ENCODE measurements around the gene GAK. TPM values are rescaled to one million over a fixed set of nuclear protein-coding genes. Genes with fewer than 3 reads are reported as not detected.

GAK gene
- total RNA-seq, 1 donor from 2014 or later, result 86.9 TPM

- Mint-ChIP-seq H3K27me3 (ENCODE audit: low read depth, unreplicated experiment) (no peaks in the 10 kb centered on the region), H3K9me3 (ENCODE audit: unreplicated experiment) (no peaks in the 10 kb centered on the region), H3K27ac (ENCODE audit: unreplicated experiment) (no peak overlapping the region), H3K4me1 (ENCODE audit: low read depth, unreplicated experiment) (peaks cover 2% of the 10 kb centered on the region), H3K4me3 (ENCODE audit: unreplicated experiment) (no peak overlapping the region), H3K36me3 (ENCODE audit: low read depth, unreplicated experiment) (peaks cover 20% of the 10 kb centered on the region)
- Histone ChIP-seq H3K79me2 (ENCODE audit: insufficient read depth, low read length) (no peaks in the 10 kb centered on the region), H3K4me3 (ENCODE audit: insufficient read depth, low read depth, low read length) (no peak overlapping the region), H3K36me3 (ENCODE audit: insufficient read depth, low read length) (peaks cover 23% of the 10 kb centered on the region), H3K27ac (ENCODE audit: low read depth, low read length) (no peak overlapping the region), H4K20me1 (ENCODE audit: insufficient read depth, low read length) (peaks cover 4% of the 10 kb centered on the region), H3K9ac (ENCODE audit: low read length) (no peak overlapping the region), H3K27me3 (ENCODE audit: insufficient read depth, low read length) (no peaks in the 10 kb centered on the region), H3K4me1 (ENCODE audit: insufficient read depth, low read length) (no peaks in the 10 kb centered on the region), H3K9me3 (ENCODE audit: insufficient read depth, low read depth, low read length) (no peaks in the 10 kb centered on the region), H3K4me2 (ENCODE audit: low read length) (no peak overlapping the region), H2AFZ (ENCODE audit: low read depth, low read length) (no peak overlapping the region)
- DNase-seq (ENCODE audit: low read depth) (no peak), FAIRE-seq (no peak)
- no peak for TF ChIP-seq EZH2 (IDR thresholded peaks at IDR 0.05; ENCODE audit: insufficient read depth, low read length)
- TF ChIP-seq, protein P1, sequence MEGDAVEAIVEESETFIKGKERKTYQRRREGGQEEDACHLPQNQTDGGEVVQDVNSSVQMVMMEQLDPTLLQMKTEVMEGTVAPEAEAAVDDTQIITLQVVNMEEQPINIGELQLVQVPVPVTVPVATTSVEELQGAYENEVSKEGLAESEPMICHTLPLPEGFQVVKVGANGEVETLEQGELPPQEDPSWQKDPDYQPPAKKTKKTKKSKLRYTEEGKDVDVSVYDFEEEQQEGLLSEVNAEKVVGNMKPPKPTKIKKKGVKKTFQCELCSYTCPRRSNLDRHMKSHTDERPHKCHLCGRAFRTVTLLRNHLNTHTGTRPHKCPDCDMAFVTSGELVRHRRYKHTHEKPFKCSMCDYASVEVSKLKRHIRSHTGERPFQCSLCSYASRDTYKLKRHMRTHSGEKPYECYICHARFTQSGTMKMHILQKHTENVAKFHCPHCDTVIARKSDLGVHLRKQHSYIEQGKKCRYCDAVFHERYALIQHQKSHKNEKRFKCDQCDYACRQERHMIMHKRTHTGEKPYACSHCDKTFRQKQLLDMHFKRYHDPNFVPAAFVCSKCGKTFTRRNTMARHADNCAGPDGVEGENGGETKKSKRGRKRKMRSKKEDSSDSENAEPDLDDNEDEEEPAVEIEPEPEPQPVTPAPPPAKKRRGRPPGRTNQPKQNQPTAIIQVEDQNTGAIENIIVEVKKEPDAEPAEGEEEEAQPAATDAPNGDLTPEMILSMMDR (IDR thresholded peaks at IDR 0.05; ENCODE audit: insufficient read depth, low read depth, low read length), result no peak
Observed at GRCh38 chr4:874971-875817, 56.9 kb downstream of the GAK start.

GRCh38 chr4:874056-874455, 58.1 kb downstream of the GAK start:
- H3K79me2 ChIP-seq (ENCODE audit: insufficient read depth, low read length), result no peaks in the 10 kb centered on the region
- no peak overlapping the region for H3K9ac ChIP-seq (ENCODE audit: low read length)
- DNase-seq (ENCODE audit: low read depth), result no peak
- no peaks in the 10 kb centered on the region for H3K9me3 ChIP-seq (ENCODE audit: insufficient read depth, low read depth, low read length)
- Mint-ChIP-seq H3K4me1 (ENCODE audit: low read depth, unreplicated experiment) (peaks cover 2% of the 10 kb centered on the region), H3K36me3 (ENCODE audit: low read depth, unreplicated experiment) (peaks cover 25% of the 10 kb centered on the region), H3K9me3 (ENCODE audit: unreplicated experiment) (peaks cover 1% of the 10 kb centered on the region), H3K27me3 (ENCODE audit: low read depth, unreplicated experiment) (no peaks in the 10 kb centered on the region), H3K4me3 (ENCODE audit: unreplicated experiment) (no peak overlapping the region), H3K27ac (ENCODE audit: unreplicated experiment) (no peak overlapping the region)
- no peak for TF ChIP-seq EZH2 (IDR thresholded peaks at IDR 0.05; ENCODE audit: insufficient read depth, low read length)
- TF ChIP-seq, protein P1 (IDR thresholded peaks at IDR 0.05; ENCODE audit: insufficient read depth, low read depth, low read length), result no peak
- H3K4me2 ChIP-seq (ENCODE audit: low read length), result no peak overlapping the region
- H4K20me1 ChIP-seq (ENCODE audit: insufficient read depth, low read length), result peaks cover 12% of the 10 kb centered on the region
- H2AFZ ChIP-seq (ENCODE audit: low read depth, low read length), result no peak overlapping the region
- no peak for FAIRE-seq
- H3K4me3 ChIP-seq (ENCODE audit: insufficient read depth, low read depth, low read length), result no peak overlapping the region
- no peak overlapping the region for H3K27ac ChIP-seq (ENCODE audit: low read depth, low read length)
- H3K4me1 ChIP-seq (ENCODE audit: insufficient read depth, low read length), result no peaks in the 10 kb centered on the region
- peaks cover 28% of the 10 kb centered on the region for H3K36me3 ChIP-seq (ENCODE audit: insufficient read depth, low read length)
- H3K27me3 ChIP-seq (ENCODE audit: insufficient read depth, low read length), result no peaks in the 10 kb centered on the region

Measured in astrocyte (in vitro differentiated cells and primary cell).